Mesothelial cell of epicardium (in vitro differentiated cells): ENCODE results near the gene ZNF397. TPM values are rescaled to one million over a fixed set of nuclear protein-coding genes. Genes with fewer than 3 reads are reported as not detected.
A peak's percentile ranks its signal among the peaks of the same experiment; 100 is the strongest.

Experiments
- DNase-seq, 2 experiments: peaks; one replicate each; pipeline ENCODE4 v3.0.0; 2021; ENCODE audit warnings: low spot score in 2 of 2; ENCODE audit not compliant: unreplicated experiment in 2 of 2
- H3K27ac Mint-ChIP-seq: 2 replicates; pipeline ENCODE4 v1.8.0; 2021; ENCODE audit warnings: mixed read lengths
- H3K27me3 Mint-ChIP-seq: 2 replicates; pipeline ENCODE4 v1.8.0; 2021; ENCODE audit warnings: low read depth, mixed read lengths
- H3K36me3 Mint-ChIP-seq: 2 replicates; pipeline ENCODE4 v1.8.0; 2021; ENCODE audit warnings: mixed read lengths
- H3K4me1 Mint-ChIP-seq: 2 replicates; pipeline ENCODE4 v1.8.0; 2021; ENCODE audit warnings: mixed read lengths
- H3K4me3 Mint-ChIP-seq: 2 replicates; pipeline ENCODE4 v1.8.0; 2021; ENCODE audit warnings: mild to moderate bottlenecking, moderate library complexity, mixed read lengths
- H3K9me3 Mint-ChIP-seq: 2 replicates; pipeline ENCODE4 v1.8.0; 2021; ENCODE audit warnings: mixed read lengths
- total RNA-seq: library from RNA; stranded (reverse); gene quantifications from 3 replicates; pipeline ENCODE4 v1.2.1, GENCODE V29; 2021
- TF ChIP-seq, protein P1 (sequence below): fragments of 200-600 bp; sonication (generic); IDR thresholded peaks from one replicate; pipeline ENCODE4 v1.5.0; 2021; ENCODE audit warnings: antibody characterized with exemption; ENCODE audit not compliant: unreplicated experiment

The ZNF397 gene
- total RNA-seq, 1 donor from 2014 or later = 43.3 TPM

DNA sequence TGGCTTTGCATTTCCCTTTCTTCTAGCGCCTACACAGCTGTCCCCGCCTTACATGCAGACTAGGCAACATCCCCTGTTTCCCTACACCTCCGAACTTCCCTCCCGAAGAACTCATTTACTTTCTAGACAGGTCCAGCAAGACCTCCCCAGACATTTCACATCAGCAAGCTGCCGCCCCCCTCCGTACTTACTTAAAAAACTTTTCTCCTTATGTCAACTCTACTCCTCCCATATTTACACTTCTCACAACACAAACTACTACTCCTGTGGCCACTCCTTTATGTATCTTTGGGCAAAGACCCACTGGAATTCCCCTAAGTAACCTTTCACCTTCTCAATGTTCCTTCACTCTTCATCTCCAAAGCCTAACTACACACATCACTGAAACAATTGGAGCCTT lies 20.4 kb upstream of the ZNF397 start:
- H3K27me3 Mint-ChIP-seq = peaks cover 17% of the 10 kb centered on the region
- no peak for DNase-seq
- no peaks in the 10 kb centered on the region for H3K9me3 Mint-ChIP-seq
- TF ChIP-seq, protein P1, sequence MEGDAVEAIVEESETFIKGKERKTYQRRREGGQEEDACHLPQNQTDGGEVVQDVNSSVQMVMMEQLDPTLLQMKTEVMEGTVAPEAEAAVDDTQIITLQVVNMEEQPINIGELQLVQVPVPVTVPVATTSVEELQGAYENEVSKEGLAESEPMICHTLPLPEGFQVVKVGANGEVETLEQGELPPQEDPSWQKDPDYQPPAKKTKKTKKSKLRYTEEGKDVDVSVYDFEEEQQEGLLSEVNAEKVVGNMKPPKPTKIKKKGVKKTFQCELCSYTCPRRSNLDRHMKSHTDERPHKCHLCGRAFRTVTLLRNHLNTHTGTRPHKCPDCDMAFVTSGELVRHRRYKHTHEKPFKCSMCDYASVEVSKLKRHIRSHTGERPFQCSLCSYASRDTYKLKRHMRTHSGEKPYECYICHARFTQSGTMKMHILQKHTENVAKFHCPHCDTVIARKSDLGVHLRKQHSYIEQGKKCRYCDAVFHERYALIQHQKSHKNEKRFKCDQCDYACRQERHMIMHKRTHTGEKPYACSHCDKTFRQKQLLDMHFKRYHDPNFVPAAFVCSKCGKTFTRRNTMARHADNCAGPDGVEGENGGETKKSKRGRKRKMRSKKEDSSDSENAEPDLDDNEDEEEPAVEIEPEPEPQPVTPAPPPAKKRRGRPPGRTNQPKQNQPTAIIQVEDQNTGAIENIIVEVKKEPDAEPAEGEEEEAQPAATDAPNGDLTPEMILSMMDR = no peak
- no peak overlapping the region for H3K27ac Mint-ChIP-seq
- no peaks in the 10 kb centered on the region for H3K36me3 Mint-ChIP-seq
- no peaks in the 10 kb centered on the region for H3K4me1 Mint-ChIP-seq
- H3K4me3 Mint-ChIP-seq = no peak overlapping the region

DNA sequence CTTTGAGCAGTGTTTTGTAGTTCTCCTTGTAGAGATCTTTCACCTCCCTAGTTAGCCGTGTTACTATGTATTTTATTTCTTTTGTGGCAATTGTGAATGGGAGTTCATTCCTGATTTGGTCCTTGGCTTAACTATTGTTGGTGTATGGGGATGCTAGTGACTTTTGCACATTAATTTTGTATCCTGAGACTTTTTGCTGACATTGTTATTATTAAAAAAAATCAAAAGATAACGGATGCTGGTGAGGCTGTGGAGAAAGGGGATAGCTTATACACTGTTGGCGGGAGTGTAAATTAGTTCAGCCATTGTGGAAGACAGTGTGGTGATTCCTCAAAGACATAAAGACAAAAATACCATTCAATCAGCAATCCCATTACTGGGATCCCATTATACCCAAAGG lies 17.0 kb upstream of the ZNF397 start:
- Mint-ChIP-seq H3K9me3 (no peaks in the 10 kb centered on the region), H3K4me1 (no peaks in the 10 kb centered on the region), H3K4me3 (no peak overlapping the region), H3K27me3 (no peaks in the 10 kb centered on the region), H3K27ac (no peak overlapping the region), H3K36me3 (no peaks in the 10 kb centered on the region)
- no peak for DNase-seq
- TF ChIP-seq, protein P1 = no peak

DNA sequence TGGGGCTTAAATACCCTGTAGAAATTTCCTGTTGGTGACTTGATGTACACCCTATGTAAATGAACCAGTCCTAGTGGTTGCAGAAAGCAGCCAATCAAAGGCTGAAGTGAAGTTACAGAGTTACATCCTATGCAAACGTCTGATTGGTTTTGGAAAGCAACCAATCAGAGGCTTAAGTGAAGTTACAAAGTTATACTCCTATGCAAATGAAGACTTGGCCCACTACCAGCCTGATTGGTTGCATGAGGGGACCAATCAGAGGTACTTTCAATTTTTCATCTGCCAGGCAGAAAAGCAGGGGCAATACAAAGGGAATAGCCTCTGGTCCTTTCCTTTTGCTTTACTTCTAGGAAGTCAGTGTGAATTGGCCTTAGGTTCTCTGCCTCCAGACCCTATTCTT lies 13.6 kb upstream of the ZNF397 start:
- H3K4me1 Mint-ChIP-seq = peaks cover 3% of the 10 kb centered on the region
- H3K4me3 Mint-ChIP-seq = no peak overlapping the region
- no peak overlapping the region for H3K27ac Mint-ChIP-seq
- H3K36me3 Mint-ChIP-seq = no peaks in the 10 kb centered on the region
- H3K27me3 Mint-ChIP-seq = peaks cover 2% of the 10 kb centered on the region
- DNase-seq = no peak
- H3K9me3 Mint-ChIP-seq = no peaks in the 10 kb centered on the region
- TF ChIP-seq, protein P1 = no peak

DNA sequence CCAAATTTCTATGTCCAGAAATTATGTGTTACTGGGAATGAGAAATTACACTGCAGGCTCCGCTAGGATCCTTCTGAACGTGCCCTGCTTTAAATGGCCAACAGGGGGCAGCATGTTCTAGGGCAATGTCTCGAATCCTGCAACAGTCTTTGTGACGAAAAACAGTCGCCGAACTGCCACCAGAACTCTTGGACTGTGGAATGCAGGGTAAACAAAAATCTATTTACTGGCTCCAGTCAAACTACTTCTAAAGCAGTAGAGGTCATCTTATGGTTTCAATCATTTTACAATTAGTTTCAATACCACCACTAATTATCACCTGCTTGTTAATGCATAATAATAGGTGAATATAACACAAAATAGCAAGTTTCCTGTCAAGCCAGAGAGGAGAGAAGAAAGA lies 9.8 kb upstream of the ZNF397 start:
- DNase-seq = peak; percentile 34 to 80
- H3K4me1 Mint-ChIP-seq = peaks cover 3% of the 10 kb centered on the region
- no peaks in the 10 kb centered on the region for H3K9me3 Mint-ChIP-seq
- peaks cover 2% of the 10 kb centered on the region for H3K27me3 Mint-ChIP-seq
- H3K36me3 Mint-ChIP-seq = no peaks in the 10 kb centered on the region
- H3K4me3 Mint-ChIP-seq = peak overlapping the region; percentile 64
- TF ChIP-seq, protein P1 = peak; percentile 83
- no peak overlapping the region for H3K27ac Mint-ChIP-seq

DNA sequence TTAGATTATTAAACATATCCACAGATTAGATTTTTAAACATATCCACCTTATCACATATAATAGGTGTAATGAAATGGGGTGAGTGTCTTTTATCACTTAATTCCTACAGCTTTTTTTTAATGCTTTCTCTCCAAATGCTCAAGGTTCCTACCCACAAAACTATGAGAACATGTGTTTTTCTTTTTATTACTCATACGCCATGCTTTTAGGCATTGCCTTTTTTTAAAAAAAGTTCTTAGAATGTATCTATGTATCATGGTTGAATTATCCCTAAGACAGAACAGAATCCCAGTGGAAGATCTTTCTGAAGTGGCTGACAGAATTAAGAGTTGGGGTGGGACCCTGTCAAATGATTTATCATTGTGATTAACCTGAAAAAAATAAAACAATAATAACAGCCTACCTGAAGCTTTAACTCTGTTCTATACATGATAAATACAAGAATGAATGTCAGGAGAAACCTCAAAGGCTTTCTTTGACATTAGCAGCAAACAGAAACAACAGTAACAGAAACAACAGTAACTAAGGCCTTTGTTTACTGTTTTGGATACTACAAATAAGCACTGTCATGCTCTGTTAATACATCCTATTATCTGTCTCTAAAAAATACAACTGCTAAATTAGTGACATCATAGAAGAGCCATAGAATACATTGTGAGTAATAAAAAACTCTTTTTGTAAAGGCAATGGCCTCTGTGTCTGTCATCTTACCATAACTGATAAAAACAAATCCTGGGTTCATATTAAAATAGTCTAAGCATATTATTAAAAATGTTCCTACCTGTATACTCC lies 4.1 kb upstream of the ZNF397 start:
- H3K36me3 Mint-ChIP-seq = no peaks in the 10 kb centered on the region
- TF ChIP-seq, protein P1 = no peak
- H3K27me3 Mint-ChIP-seq = no peaks in the 10 kb centered on the region
- H3K4me3 Mint-ChIP-seq = no peak overlapping the region
- no peak overlapping the region for H3K27ac Mint-ChIP-seq
- no peaks in the 10 kb centered on the region for H3K9me3 Mint-ChIP-seq
- no peak for DNase-seq
- H3K4me1 Mint-ChIP-seq = no peaks in the 10 kb centered on the region
